Neuronal stem cell (in vitro differentiated cells): Measurements from ENCODE around the gene TXNDC11.

Source experiments
- DNase-seq: peaks from one replicate; pipeline ENCODE4 v3.0.0-alpha.2; 2013; ENCODE audit warnings: low spot score
- H2AFZ ChIP-seq: one replicate; pipeline ENCODE4 v1.6.1; 2013; ENCODE audit warnings: mild to moderate bottlenecking, low read length, inconsistent platforms
- H2AK5ac ChIP-seq: 2 replicates; pipeline ENCODE4 v1.6.1; 2013; ENCODE audit warnings: low read depth, mild to moderate bottlenecking, inconsistent platforms, low read length, moderate library complexity, mixed read lengths
- H2BK120ac ChIP-seq: 2 replicates; pipeline ENCODE4 v1.6.1; 2013; ENCODE audit warnings: low read depth, mild to moderate bottlenecking, inconsistent platforms, low read length, moderate library complexity, mixed read lengths
- H2BK12ac ChIP-seq: one replicate; pipeline ENCODE4 v1.6.1; 2013; ENCODE audit warnings: low read length, inconsistent platforms
- H2BK15ac ChIP-seq: 2 replicates; pipeline ENCODE4 v1.6.1; 2013; ENCODE audit warnings: mild to moderate bottlenecking, low read length, inconsistent platforms, mixed read lengths
- H2BK5ac ChIP-seq: one replicate; pipeline ENCODE4 v1.6.1; 2013; ENCODE audit warnings: inconsistent platforms, mild to moderate bottlenecking, low read length, moderate library complexity
- H3K14ac ChIP-seq: one replicate; pipeline ENCODE4 v1.6.1; 2013; ENCODE audit warnings: low read length, inconsistent platforms
- H3K18ac ChIP-seq: 2 replicates; pipeline ENCODE4 v1.6.1; 2013; ENCODE audit warnings: low read length, inconsistent platforms
- H3K23ac ChIP-seq: 2 replicates; pipeline ENCODE4 v1.6.1; 2013; ENCODE audit warnings: low read depth, mild to moderate bottlenecking, mixed read lengths, low read length, inconsistent platforms; ENCODE audit not compliant: poor library complexity
- H3K27ac ChIP-seq: replicated peaks from 3 replicates; pipeline ENCODE4 v1.5.1; 2013; ENCODE audit warnings: low read length, inconsistent platforms
- H3K27me3 ChIP-seq, 3 experiments: 2 replicates each; pipeline ENCODE4 v1.6.1; 2013; ENCODE audit warnings: low read length in 3 of 3, mild to moderate bottlenecking in 2 of 3, inconsistent platforms in 1 of 3, low read depth in 1 of 3, mixed read lengths in 1 of 3, moderate library complexity in 1 of 3; ENCODE audit not compliant: control insufficient read depth in 3 of 3, insufficient read depth in 3 of 3
- H3K36me3 ChIP-seq, 2 donors: replicated peaks in 1 of 2; 2 replicates each; pipeline ENCODE4 v1.6.1; 2013; ENCODE audit warnings: low read length in 2 of 2; ENCODE audit not compliant: control insufficient read depth in 2 of 2, insufficient read depth in 2 of 2
- H3K4ac ChIP-seq: 2 replicates; pipeline ENCODE4 v1.6.1; 2013; ENCODE audit warnings: inconsistent platforms, mild to moderate bottlenecking, low read length, moderate library complexity
- H3K4me1 ChIP-seq, 2 donors: 1 replicate in 1 of 2; 2 replicates in 1 of 2; pipeline ENCODE4 v1.6.1; 2013; ENCODE audit warnings: low read length in 2 of 2, low read depth in 1 of 2; ENCODE audit not compliant: control insufficient read depth in 2 of 2, insufficient read depth in 1 of 2
- H3K4me2 ChIP-seq: one replicate; pipeline ENCODE4 v1.6.1; 2013; ENCODE audit warnings: mild to moderate bottlenecking, low read length, inconsistent platforms; ENCODE audit not compliant: insufficient read depth, poor library complexity, severe bottlenecking
- H3K4me3 ChIP-seq, 2 donors: 2 replicates each; pipeline ENCODE4 v1.5.1; 2013; ENCODE audit warnings: low read length in 2 of 2, mild to moderate bottlenecking in 2 of 2, inconsistent platforms in 1 of 2, moderate library complexity in 1 of 2
- H3K79me1 ChIP-seq: one replicate; pipeline ENCODE4 v1.6.1; 2013; ENCODE audit warnings: low read depth, mild to moderate bottlenecking, inconsistent platforms, low read length, moderate library complexity
- H3K9ac ChIP-seq: one replicate; pipeline ENCODE4 v1.6.1; 2013; ENCODE audit warnings: mild to moderate bottlenecking, low read depth, low read length, inconsistent platforms; ENCODE audit not compliant: poor library complexity
- H3K9me3 ChIP-seq, 2 donors: replicated peaks in 1 of 2; 2 replicates each; pipeline versions ENCODE3 to v1.6.1; 2013; ENCODE audit warnings: low read length in 2 of 2, mild to moderate bottlenecking in 2 of 2, inconsistent platforms in 1 of 2, low read depth in 1 of 2, mixed read lengths in 1 of 2, moderate library complexity in 1 of 2; ENCODE audit not compliant: control insufficient read depth in 2 of 2, insufficient read depth in 1 of 2
- H4K8ac ChIP-seq: one replicate; pipeline ENCODE4 v1.6.1; 2013; ENCODE audit warnings: low read depth, mild to moderate bottlenecking, inconsistent platforms, low read length, moderate library complexity
- H4K91ac ChIP-seq: one replicate; pipeline ENCODE4 v1.6.1; 2013; ENCODE audit warnings: low read length, low read depth, mild to moderate bottlenecking, inconsistent platforms; ENCODE audit not compliant: poor library complexity
- WGBS, 2 donors: extraction: QIAGEN DNeasy Blood & Tissue Kit; methylation state at CpG; one replicate each; pipeline ENCODE4 v1.1.7; 2013; ENCODE audit warnings: missing lambda C conversion rate in 2 of 2, mixed read lengths in 1 of 2; ENCODE audit not compliant: insufficient read length in 2 of 2, insufficient replicate concordance in 1 of 2; ENCODE audit errors: extremely low coverage in 2 of 2; 5-methylcytosine and 5-hydroxymethylcytosine counted together

TXNDC11 gene

GRCh38 chr16:11636172-11636721 lies 106.4 kb downstream of the TXNDC11 start:
- peaks cover 0 to 5% (median 2%) of the 10 kb centered on the region in 3 experiments for H3K27me3 ChIP-seq
- H2BK5ac ChIP-seq = no peak overlapping the region
- H3K27ac ChIP-seq = no peak overlapping the region
- H3K18ac ChIP-seq = no peak overlapping the region
- no peak overlapping the region for H2AK5ac ChIP-seq
- H3K23ac ChIP-seq = no peak overlapping the region
- H3K9ac ChIP-seq = no peak overlapping the region
- no peak overlapping the region for H2BK120ac ChIP-seq
- H4K91ac ChIP-seq = no peak overlapping the region
- H2BK12ac ChIP-seq = no peak overlapping the region
- H2BK15ac ChIP-seq = no peak overlapping the region
- H3K36me3 ChIP-seq = no peaks in the 10 kb centered on the region
- H3K79me1 ChIP-seq = no peaks in the 10 kb centered on the region
- H3K4me2 ChIP-seq = peak overlapping the region; percentile 35
- H3K9me3 ChIP-seq = peaks cover 0 to 2% of the 10 kb centered on the region in 2 donors
- no peak overlapping the region for H4K8ac ChIP-seq
- DNase-seq = no peak
- WGBS, 2 donors = no CpG with 5 or more reads among the region's 14 CpGs
- no peak overlapping the region for H2AFZ ChIP-seq
- H3K14ac ChIP-seq = no peak overlapping the region
- no peak overlapping the region for H3K4me3 ChIP-seq
- H3K4ac ChIP-seq = no peak overlapping the region
- peaks cover 21% of the 10 kb centered on the region in 2 donors for H3K4me1 ChIP-seq

DNA sequence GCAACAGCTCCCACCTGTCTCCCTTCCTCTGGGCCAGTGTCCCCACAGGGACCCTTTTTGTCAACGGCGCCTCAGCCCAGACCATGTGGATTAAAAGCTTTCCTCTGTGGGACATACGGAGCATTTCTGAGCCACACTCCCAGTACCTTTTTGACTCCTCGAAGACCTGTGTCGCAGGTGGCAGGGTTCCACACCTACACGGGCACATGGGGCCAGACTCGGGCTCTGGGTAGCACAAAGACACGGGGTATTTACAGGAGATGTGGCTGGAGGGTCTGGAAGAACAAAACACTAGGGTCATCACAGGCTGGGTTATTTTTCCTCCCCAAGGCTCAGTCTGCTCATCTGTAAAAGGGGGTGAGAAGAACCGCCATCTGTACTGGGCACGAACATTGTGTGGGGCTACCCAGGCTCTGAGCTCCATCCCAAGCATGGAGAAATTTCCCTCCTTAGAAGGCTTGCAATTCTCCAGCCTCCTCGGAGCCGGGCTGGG lies 106.9 kb downstream of the TXNDC11 start:
- H2AFZ ChIP-seq = no peak overlapping the region

GRCh38 chr16:11635113-11635652 lies 107.5 kb downstream of the TXNDC11 start:
- Histone ChIP-seq H3K27ac (no peak overlapping the region), H2BK120ac (no peak overlapping the region), H3K14ac (no peak overlapping the region), H2BK5ac (no peak overlapping the region), H3K23ac (no peak overlapping the region), H4K8ac (no peak overlapping the region), H2BK12ac (no peak overlapping the region), H3K9ac (no peak overlapping the region), H3K4ac (no peak overlapping the region), H4K91ac (no peak overlapping the region), H2BK15ac (peak overlapping the region; percentile 60), H3K4me1 (peaks cover 11 to 14% of the 10 kb centered on the region in 2 donors), H3K27me3 (peaks cover 0 to 5% (median 2%) of the 10 kb centered on the region in 3 experiments), H3K4me3 (no peak overlapping the region), H2AK5ac (no peak overlapping the region), H2AFZ (no peak overlapping the region), H3K36me3 (no peaks in the 10 kb centered on the region), H3K18ac (no peak overlapping the region), H3K79me1 (no peaks in the 10 kb centered on the region), H3K4me2 (no peak overlapping the region), H3K9me3 (peaks cover 0 to 2% of the 10 kb centered on the region in 2 donors)
- no CpG with 5 or more reads among the region's 10 CpGs for WGBS, 2 donors
- DNase-seq = no peak

More for the DNA sequence above, 106.9 kb downstream of the TXNDC11 start:
- no peak overlapping the region for H2BK12ac ChIP-seq
- no peaks in the 10 kb centered on the region for H3K79me1 ChIP-seq
- H3K23ac ChIP-seq = no peak overlapping the region
- H4K91ac ChIP-seq = no peak overlapping the region
- no peak overlapping the region for H3K4me2 ChIP-seq
- peaks cover 0 to 5% (median 2%) of the 10 kb centered on the region in 3 experiments for H3K27me3 ChIP-seq
- DNase-seq = no peak
- no CpG with 5 or more reads among the region's 12 CpGs for WGBS, 2 donors
- no peak overlapping the region for H2BK5ac ChIP-seq
- H3K36me3 ChIP-seq = no peaks in the 10 kb centered on the region
- H4K8ac ChIP-seq = no peak overlapping the region
- H2BK120ac ChIP-seq = no peak overlapping the region
- H3K27ac ChIP-seq = no peak overlapping the region
- peak overlapping the region; percentile 60 for H2BK15ac ChIP-seq
- peaks cover 17 to 19% of the 10 kb centered on the region in 2 donors for H3K4me1 ChIP-seq
- no peak overlapping the region for H3K18ac ChIP-seq
- H3K9ac ChIP-seq = no peak overlapping the region
- H2AK5ac ChIP-seq = no peak overlapping the region
- H3K4me3 ChIP-seq = no peak overlapping the region
- no peak overlapping the region for H3K14ac ChIP-seq
- H3K4ac ChIP-seq = no peak overlapping the region
- peaks cover 0 to 2% of the 10 kb centered on the region in 2 donors for H3K9me3 ChIP-seq

- Histone ChIP-seq H3K9me3 (peaks cover 0 to 2% of the 10 kb centered on the region in 2 donors), H3K18ac (no peak overlapping the region), H2BK15ac (no peak overlapping the region), H3K9ac (no peak overlapping the region), H2BK5ac (no peak overlapping the region), H3K4ac (no peak overlapping the region), H3K4me1 (peaks cover 11 to 14% of the 10 kb centered on the region in 2 donors), H3K36me3 (no peaks in the 10 kb centered on the region), H3K79me1 (no peaks in the 10 kb centered on the region), H4K91ac (no peak overlapping the region), H2BK12ac (no peak overlapping the region), H3K4me3 (no peak overlapping the region), H3K4me2 (no peak overlapping the region), H3K23ac (no peak overlapping the region), H3K27ac (no peak overlapping the region), H2AK5ac (no peak overlapping the region), H3K27me3 (peaks cover 0 to 5% (median 2%) of the 10 kb centered on the region in 3 experiments), H3K14ac (no peak overlapping the region), H2AFZ (no peak overlapping the region), H2BK120ac (no peak overlapping the region), H4K8ac (no peak overlapping the region)
- WGBS, 2 donors = no CpG with 5 or more reads among the region's 6 CpGs
- no peak for DNase-seq
Measured at GRCh38 chr16:11634312-11634711, 108.3 kb downstream of the TXNDC11 start.
